WERI-Rb-1 (cell line): ENCODE data around the gene ANKRD33.

Experiments
- DNase-seq: peaks from one replicate; pipeline ENCODE4 v3.0.0-alpha.2; 2020
- H3K27ac ChIP-seq: fragments of 250-450 bp; sonication (Bioruptor Pico); 2 replicates; pipeline ENCODE4 v1.5.1; 2020; ENCODE audit warnings: mild to moderate bottlenecking, moderate library complexity
- H3K27me3 ChIP-seq: fragments of 250-450 bp; sonication (Bioruptor Pico); 2 replicates; pipeline ENCODE4 v1.5.1; 2021; ENCODE audit warnings: mild to moderate bottlenecking, low read depth, moderate library complexity; ENCODE audit not compliant: insufficient read depth, severe bottlenecking
- H3K36me3 ChIP-seq: fragments of 250-450 bp; sonication (Bioruptor Pico); 2 replicates; pipeline ENCODE4 v1.5.1; 2020; ENCODE audit warnings: mild to moderate bottlenecking, moderate library complexity
- H3K4me3 ChIP-seq: 2 replicates; pipeline ENCODE4 v1.5.1; 2011; ENCODE audit warnings: low read depth, mild to moderate bottlenecking, control low read depth, low read length
- H3K9me3 ChIP-seq: fragments of 250-450 bp; sonication (Bioruptor Pico); 2 replicates; pipeline ENCODE4 v1.5.1; 2021; ENCODE audit warnings: mild to moderate bottlenecking, moderate library complexity; ENCODE audit not compliant: severe bottlenecking
- TF ChIP-seq, protein P1 (sequence below): IDR thresholded peaks from 2 replicates; pipeline ENCODE4 v1.5.1; 2011; ENCODE audit warnings: low read depth, mild to moderate bottlenecking, control low read depth, inconsistent platforms, low read length

Gene ANKRD33

DNA sequence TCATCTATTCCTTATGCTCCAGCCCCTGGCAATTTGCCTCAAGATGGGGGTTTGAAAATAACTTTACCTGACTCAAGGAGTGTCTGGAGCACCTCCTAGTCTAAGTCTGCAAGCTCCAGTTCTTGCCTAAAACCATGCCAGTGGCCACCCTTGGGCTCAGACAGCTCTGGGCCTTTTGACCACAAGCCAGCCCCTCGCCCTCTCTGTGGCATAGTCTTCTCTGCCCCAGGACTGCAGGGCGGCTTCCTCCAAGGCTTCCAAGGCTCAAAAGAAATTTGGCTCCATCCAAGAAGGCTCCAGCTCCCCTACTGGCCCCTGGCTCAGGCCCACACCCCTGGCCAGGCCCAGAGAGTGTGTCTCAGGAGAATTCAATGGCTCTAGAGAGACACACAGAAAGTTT, 34.2 kb downstream of the ANKRD33 start:
- Histone ChIP-seq H3K36me3 (no peaks in the 10 kb centered on the region), H3K4me3 (no peak overlapping the region), H3K27me3 (no peaks in the 10 kb centered on the region), H3K9me3 (no peaks in the 10 kb centered on the region), H3K27ac (no peak overlapping the region)
- TF ChIP-seq, protein P1, sequence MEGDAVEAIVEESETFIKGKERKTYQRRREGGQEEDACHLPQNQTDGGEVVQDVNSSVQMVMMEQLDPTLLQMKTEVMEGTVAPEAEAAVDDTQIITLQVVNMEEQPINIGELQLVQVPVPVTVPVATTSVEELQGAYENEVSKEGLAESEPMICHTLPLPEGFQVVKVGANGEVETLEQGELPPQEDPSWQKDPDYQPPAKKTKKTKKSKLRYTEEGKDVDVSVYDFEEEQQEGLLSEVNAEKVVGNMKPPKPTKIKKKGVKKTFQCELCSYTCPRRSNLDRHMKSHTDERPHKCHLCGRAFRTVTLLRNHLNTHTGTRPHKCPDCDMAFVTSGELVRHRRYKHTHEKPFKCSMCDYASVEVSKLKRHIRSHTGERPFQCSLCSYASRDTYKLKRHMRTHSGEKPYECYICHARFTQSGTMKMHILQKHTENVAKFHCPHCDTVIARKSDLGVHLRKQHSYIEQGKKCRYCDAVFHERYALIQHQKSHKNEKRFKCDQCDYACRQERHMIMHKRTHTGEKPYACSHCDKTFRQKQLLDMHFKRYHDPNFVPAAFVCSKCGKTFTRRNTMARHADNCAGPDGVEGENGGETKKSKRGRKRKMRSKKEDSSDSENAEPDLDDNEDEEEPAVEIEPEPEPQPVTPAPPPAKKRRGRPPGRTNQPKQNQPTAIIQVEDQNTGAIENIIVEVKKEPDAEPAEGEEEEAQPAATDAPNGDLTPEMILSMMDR = no peak
- DNase-seq = no peak

DNA sequence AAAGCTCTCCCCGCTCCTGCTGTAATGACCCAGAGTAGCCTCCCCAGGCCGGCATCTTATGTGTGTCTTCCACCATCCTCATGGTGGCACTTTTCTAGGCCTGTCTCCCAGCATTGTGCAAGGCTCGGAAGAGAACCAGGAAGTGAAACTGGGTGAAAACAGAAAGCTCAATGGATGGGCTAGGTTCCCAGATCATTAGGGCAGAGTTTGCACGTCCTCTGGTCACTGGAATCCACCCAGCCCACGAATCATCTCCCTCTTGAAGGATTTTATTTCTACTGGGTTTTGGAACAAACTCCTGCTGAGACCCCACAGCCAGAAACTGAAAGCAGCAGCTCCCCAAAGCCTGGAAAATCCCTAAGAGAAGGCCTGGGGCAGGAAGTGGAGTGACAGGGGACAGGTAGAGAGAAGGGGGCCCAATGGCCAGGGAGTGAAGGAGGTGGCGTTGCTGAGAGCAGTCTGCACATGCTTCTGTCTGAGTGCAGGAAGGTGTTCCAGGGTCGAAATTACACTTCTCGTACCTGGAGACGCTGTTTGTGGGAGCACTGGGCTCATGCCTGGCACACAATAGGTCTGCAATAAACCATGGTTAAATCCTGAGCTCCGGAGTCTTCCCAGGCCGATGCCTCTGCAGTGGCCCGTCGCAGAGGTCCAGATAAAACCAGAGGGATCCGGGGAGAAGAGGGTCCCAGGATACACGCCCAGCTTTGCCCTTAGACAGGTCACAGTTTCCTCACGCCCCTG, 35.0 kb downstream of the ANKRD33 start:
- DNase-seq = no peak
- TF ChIP-seq, protein P1 = no peak
- H3K27me3 ChIP-seq = no peaks in the 10 kb centered on the region
- H3K36me3 ChIP-seq = no peaks in the 10 kb centered on the region
- H3K9me3 ChIP-seq = no peaks in the 10 kb centered on the region
- H3K27ac ChIP-seq = no peak overlapping the region
- H3K4me3 ChIP-seq = no peak overlapping the region

- Histone ChIP-seq H3K9me3 (no peaks in the 10 kb centered on the region), H3K27me3 (no peaks in the 10 kb centered on the region), H3K36me3 (no peaks in the 10 kb centered on the region), H3K4me3 (no peak overlapping the region), H3K27ac (no peak overlapping the region)
- DNase-seq = peak; percentile 51
- TF ChIP-seq, protein P1 = peak; percentile 87
These were observed 35.8 kb downstream of the ANKRD33 start for GRCh38 chr12:51923506-51924365.

- H3K27me3 ChIP-seq = no peaks in the 10 kb centered on the region
- TF ChIP-seq, protein P1 = no peak
These were observed 36.8 kb downstream of the ANKRD33 start for GRCh38 chr12:51924551-51925319.

GRCh38 chr12:51925346-51926063, 37.6 kb downstream of the ANKRD33 start:
- DNase-seq = no peak
- H3K27me3 ChIP-seq = no peaks in the 10 kb centered on the region
- H3K9me3 ChIP-seq = no peaks in the 10 kb centered on the region
- H3K4me3 ChIP-seq = no peak overlapping the region
- TF ChIP-seq, protein P1 = no peak
- H3K27ac ChIP-seq = no peak overlapping the region
- H3K36me3 ChIP-seq = no peaks in the 10 kb centered on the region

More at GRCh38 chr12:51924551-51925319, 36.8 kb downstream of the ANKRD33 start:
- no peak overlapping the region for H3K27ac ChIP-seq
- no peaks in the 10 kb centered on the region for H3K9me3 ChIP-seq
- no peaks in the 10 kb centered on the region for H3K36me3 ChIP-seq
- DNase-seq = no peak
- H3K4me3 ChIP-seq = no peak overlapping the region
